LNCaP clone FGC (cell line): ENCODE measurements around the gene NAV3.

Experiments used
- DNase-seq: peaks from one replicate; pipeline ENCODE4 v3.0.0-alpha.2; 2011; ENCODE audit warnings: low read depth
- H3K4me3 ChIP-seq: 2 replicates; pipeline ENCODE4 v1.5.1; 2011; ENCODE audit warnings: mild to moderate bottlenecking, low read depth, low read length, control low read depth
- CTCF ChIP-seq: IDR thresholded peaks from 2 replicates; pipeline ENCODE4 v1.5.1; 2012; ENCODE audit warnings: mild to moderate bottlenecking; ENCODE audit not compliant: control insufficient read depth, insufficient read depth; ENCODE audit errors: extremely low read depth

Gene NAV3

GRCh38 chr12:78149459-78149858, 318.8 kb downstream of the NAV3 start:
- TF ChIP-seq CTCF: no peak

GRCh38 chr12:78155546-78155945, 324.9 kb downstream of the NAV3 start:
- no peak for TF ChIP-seq CTCF
- DNase-seq: no peak

More at GRCh38 chr12:78149459-78149858, 318.8 kb downstream of the NAV3 start:
- H3K4me3 ChIP-seq: no peak overlapping the region
- no peak for DNase-seq

GRCh38 chr12:78156751-78157150, 326.1 kb downstream of the NAV3 start:
- H3K4me3 ChIP-seq: no peak overlapping the region
- no peak for DNase-seq
- no peak for TF ChIP-seq CTCF

More at GRCh38 chr12:78155546-78155945, 324.9 kb downstream of the NAV3 start:
- H3K4me3 ChIP-seq: no peak overlapping the region

GRCh38 chr12:78157199-78157598, 326.5 kb downstream of the NAV3 start:
- no peak overlapping the region for H3K4me3 ChIP-seq
- DNase-seq: no peak
- TF ChIP-seq CTCF: no peak

GRCh38 chr12:78164154-78164553, 333.5 kb downstream of the NAV3 start:
- H3K4me3 ChIP-seq: no peak overlapping the region
- no peak for TF ChIP-seq CTCF
- DNase-seq: no peak

- H3K4me3 ChIP-seq: no peak overlapping the region
- no peak for DNase-seq
- TF ChIP-seq CTCF: no peak
Observed at GRCh38 chr12:78167510-78167909, 336.8 kb downstream of the NAV3 start.

GRCh38 chr12:78171061-78171460, 340.4 kb downstream of the NAV3 start:
- no peak overlapping the region for H3K4me3 ChIP-seq
- DNase-seq: no peak
- TF ChIP-seq CTCF: no peak
